Activated CD8-positive, alpha-beta memory T cell treated with anti-CD3 and anti-CD28 coated beads, Interleukin-2, amount 50 U/mL, for 1 hour (primary cell): ENCODE results near the gene STRA8.

Source experiments
- DNase-seq: peaks from one replicate; pipeline ENCODE4 v3.0.0-alpha.2; 2020; ENCODE audit errors: extremely low read depth

The STRA8 gene

GRCh38 chr7:135265637-135266036 lies 32.0 kb downstream of the STRA8 start:
- DNase-seq, result no peak

GRCh38 chr7:135269921-135270320 lies 36.3 kb downstream of the STRA8 start:
- DNase-seq, result no peak

DNA sequence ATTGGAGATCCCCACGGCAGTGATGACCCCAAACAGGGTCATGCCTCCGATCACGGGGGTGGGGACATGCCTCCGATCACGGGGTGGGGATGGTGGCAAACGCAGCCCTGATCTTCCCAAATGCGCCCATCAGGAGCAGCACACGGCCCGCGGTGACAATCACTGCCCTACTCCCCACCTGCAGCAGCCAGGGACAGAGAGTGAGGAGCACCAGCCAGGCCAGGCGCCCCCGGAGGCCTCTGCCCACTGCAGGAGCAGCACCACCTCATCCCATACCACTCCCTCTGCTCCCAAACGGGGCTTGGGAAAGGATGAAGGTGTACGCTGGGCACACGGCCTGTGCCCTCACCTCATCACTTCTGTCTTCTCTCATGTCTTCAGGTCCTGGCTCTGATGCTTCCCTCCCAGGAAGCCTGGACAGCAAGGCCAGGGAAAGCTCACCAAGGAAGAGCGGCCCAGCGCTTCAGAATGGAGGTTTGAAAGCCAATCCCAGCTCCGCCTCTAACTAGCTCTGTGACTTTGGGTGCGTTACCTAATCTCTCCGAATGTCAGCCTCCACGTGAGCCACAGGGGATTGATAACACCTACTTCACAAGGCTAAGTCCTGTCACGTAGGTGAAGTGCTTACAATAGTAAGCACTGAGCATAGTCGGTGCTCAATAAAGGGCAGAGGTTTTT lies 37.1 kb downstream of the STRA8 start:
- no peak for DNase-seq

GRCh38 chr7:135271255-135271615 lies 37.6 kb downstream of the STRA8 start:
- no peak for DNase-seq

- DNase-seq, result no peak
These were observed 38.7 kb downstream of the STRA8 start for GRCh38 chr7:135272303-135272702.

DNA sequence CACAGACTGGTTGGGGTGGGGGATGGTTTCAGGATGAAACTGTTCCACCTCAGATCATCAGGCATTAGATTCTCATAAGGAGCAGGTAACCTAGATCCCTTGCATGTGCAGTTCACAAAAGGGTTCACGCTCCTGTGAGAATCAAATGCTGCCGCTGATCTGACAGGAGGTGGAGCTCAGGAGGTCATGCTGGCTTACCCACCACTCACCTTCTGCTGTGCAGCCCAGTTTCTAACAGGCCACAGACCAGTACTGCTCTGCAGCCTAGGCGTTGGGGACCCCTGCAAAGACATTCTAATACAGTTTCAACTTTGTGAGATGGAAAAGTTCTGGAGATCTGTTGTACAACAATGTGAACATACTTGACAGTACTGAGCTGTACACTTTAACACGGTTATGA lies 39.9 kb downstream of the STRA8 start:
- DNase-seq, result no peak

GRCh38 chr7:135274495-135275268 lies 41.0 kb downstream of the STRA8 start:
- no peak for DNase-seq

DNA sequence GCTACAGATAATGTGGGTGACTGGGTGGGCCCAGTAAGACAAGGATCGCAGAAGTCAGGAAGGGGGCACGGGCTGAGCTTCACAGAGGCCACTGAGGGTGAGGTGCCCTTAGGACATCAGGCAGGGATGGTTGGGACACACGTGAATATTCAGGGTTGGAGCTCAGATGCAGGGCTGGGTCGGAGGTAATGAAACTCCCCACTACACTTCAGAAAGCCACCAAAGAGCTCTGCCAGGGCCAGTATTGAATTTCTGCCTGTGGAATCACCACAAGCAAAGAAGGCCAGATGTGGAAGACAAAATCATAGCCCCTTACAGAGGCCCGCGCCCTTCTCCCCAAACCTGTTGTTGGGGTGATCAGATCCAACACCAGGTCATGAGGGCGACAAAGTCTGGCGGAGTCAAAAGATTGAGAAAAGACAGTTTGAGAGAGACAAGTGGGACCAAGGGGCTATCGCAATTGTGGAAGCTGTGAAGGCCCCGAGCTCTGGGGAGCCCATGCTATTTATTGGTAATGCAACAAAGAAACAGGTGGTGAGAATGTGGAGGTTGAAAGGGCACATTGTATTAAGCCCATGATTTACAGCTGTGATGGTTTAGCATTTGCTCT lies 42.4 kb downstream of the STRA8 start:
- no peak for DNase-seq

DNA sequence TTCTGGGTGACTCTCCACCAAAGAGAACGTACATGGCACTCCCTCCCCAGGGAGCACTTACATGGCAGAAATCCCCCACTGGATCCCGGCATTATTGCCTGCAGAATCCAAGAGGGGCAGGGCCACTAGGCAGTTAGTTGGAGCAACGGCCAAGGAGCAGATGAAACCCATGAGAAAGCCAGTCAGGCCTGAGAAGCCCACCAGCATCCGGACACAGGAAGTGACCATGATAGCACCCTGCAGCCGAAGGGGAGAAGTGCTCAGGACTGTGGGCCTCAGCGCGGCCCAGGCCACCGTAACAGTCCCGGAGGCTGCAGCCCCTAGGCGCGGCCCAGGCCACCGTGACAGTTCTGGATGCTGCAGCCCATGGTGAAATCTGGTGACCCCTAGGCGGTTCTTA lies 43.5 kb downstream of the STRA8 start:
- DNase-seq, result no peak

GRCh38 chr7:135281363-135281949 lies 47.8 kb downstream of the STRA8 start:
- peak; percentile 55 for DNase-seq

DNA sequence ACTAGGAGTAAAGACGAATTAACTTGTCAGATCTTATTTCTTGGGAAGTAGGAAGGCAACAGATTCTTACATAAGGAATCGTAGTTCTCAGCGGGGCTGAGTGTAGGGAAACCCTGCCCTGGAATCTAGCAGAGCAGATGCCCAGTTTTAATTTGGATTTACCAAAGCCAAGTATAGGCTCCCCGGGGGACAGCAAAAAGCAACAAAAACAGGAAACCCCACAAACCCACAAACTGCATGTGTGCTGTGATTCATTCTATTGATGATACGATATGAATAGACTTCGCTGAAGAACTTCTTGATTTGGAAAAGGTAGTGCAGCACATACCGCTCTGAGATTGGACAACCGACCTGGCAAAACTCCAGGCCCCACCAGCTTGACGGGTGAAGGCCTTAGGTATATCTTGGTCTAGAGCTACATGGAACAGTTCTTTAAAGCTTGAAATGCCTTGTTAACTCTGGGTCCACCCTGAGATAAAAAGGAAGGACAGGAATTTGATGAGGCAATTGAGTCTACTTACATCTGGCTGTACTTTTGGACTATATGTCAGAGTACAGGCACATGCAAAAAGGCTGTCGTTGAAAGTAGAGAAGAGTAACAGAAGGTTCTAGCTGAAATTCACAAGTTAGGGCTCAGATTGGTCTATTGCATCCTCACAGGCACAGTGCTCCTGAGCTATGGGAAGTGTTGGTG lies 49.1 kb downstream of the STRA8 start:
- no peak for DNase-seq

- DNase-seq, result no peak
These were observed 50.5 kb downstream of the STRA8 start for GRCh38 chr7:135283959-135284638.

GRCh38 chr7:135285547-135286233 lies 52.1 kb downstream of the STRA8 start:
- DNase-seq, result no peak

- DNase-seq, result no peak
These were observed 53.2 kb downstream of the STRA8 start for GRCh38 chr7:135286876-135287275.

DNA sequence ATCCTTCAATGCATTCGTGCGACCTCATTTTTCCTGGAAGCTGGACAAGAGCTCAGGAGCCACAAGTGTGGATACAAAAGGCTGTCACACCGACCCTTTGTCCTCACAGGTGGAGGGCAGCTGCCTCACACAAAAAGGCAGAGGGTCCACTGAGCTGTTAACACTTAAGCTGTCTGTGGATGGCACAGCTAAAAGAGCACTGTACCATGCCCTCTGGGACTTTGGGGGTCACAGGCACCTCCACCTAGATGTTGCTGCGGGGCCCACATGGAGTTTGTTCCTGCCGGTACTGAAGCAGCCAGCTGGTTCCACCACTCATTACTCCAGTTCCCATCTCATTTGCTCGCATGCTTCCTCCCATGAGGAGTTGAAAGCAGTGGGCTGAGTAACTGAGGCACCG lies 57.0 kb downstream of the STRA8 start:
- no peak for DNase-seq

GRCh38 chr7:135291809-135292253 lies 58.2 kb downstream of the STRA8 start:
- no peak for DNase-seq

DNA sequence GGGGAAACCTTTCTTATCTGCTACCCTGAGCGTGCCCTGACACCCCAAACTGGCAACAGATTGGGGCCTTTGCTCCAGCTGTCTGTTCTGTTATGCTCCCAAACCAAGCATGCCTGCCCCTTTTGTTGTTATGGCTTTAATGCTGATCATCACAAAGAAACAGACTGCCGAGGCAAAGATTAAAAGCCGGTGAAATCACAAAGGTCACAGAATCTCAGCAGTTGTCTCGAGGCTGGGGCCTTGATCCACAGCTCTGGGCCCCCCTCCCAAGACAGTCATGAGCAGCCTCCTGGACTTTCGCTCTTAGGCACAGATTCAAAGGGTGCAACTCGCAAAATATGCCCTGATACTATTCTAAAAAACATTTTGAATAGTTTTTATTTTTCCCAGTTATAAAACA lies 65.6 kb downstream of the STRA8 start:
- no peak for DNase-seq

DNA sequence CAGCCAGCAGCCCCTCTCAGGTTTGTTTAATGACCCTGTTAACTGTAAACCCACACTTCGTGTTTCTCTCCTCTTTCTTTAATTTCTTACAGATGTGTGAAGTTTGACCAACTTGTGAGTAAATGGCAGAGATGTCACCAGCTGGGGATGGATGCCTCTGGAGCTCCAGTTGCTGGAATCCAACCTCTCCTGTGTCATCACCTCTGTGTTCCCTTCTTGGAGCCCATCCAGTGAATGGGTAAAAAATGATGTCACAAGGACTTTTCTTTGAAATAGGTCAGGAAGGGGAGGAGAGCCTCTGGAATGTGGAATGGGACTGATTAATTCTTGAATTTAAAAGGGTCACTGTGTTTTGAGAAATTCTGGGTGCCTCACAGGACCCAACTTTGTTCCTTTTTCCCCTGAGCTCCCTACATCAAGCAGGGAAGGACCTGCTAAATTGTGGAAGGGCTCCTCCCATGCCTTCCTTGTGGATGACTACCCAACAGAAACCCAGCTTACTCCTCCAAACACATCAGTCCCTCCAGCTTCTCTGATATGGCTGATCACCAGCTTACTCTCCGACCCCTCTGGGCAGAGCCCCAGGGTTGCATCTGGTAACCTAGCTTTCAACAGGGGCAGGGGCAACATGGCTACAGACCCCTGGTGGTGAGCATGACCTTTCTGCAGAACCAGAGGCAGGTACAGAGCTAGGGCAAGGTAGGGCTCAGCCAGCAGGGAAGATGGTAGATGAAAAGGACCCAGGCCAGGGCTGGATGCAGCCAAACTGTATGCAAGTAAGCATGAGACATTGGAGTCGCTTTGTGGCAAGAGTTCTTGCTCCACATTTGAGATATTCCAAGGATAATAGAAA lies 67.5 kb downstream of the STRA8 start:
- DNase-seq, result no peak
